Loucy (cell line): ENCODE data around the gene NQO2.

Source experiments
- H2AFZ ChIP-seq: fragments of 200-600 bp; sonication (generic); 2 replicates; pipeline ENCODE4 v1.6.0; 2016; ENCODE audit warnings: antibody characterized with exemption, mild to moderate bottlenecking, low read length, moderate library complexity
- H3F3A ChIP-seq: fragments of 200-600 bp; 2 replicates; pipeline ENCODE4 v1.6.0; 2016; ENCODE audit warnings: antibody characterized with exemption, low read depth, mild to moderate bottlenecking
- H3K27me3 ChIP-seq: fragments of 200-600 bp; sonication (generic); 2 replicates; pipeline ENCODE4 v1.6.1; 2014; ENCODE audit warnings: low read length, mild to moderate bottlenecking; ENCODE audit not compliant: insufficient read depth, poor library complexity, severe bottlenecking
- H3K36me3 ChIP-seq: fragments of 200-600 bp; sonication (generic); 2 replicates; pipeline ENCODE4 v1.6.1; 2016; ENCODE audit warnings: low read length; ENCODE audit not compliant: insufficient read depth
- H3K4me1 ChIP-seq: fragments of 200-600 bp; sonication (generic); 2 replicates; pipeline ENCODE4 v1.5.1; 2014; ENCODE audit warnings: low read length, mild to moderate bottlenecking; ENCODE audit not compliant: insufficient read depth, poor library complexity, severe bottlenecking
- H3K4me2 ChIP-seq: fragments of 200-600 bp; sonication (generic); 2 replicates; pipeline ENCODE4 v1.6.0; 2014; ENCODE audit warnings: antibody characterized with exemption, low read length, low read depth, mild to moderate bottlenecking; ENCODE audit not compliant: poor library complexity, severe bottlenecking
- H3K4me3 ChIP-seq: fragments of 200-600 bp; sonication (generic); 2 replicates; pipeline ENCODE4 v1.5.1; 2014; ENCODE audit warnings: low read length, mild to moderate bottlenecking, mixed read lengths; ENCODE audit not compliant: poor library complexity, severe bottlenecking
- H3K79me2 ChIP-seq: fragments of 200-600 bp; sonication (generic); 2 replicates; pipeline ENCODE4 v1.6.1; 2014; ENCODE audit warnings: low read length; ENCODE audit not compliant: insufficient read depth
- H3K9ac ChIP-seq: fragments of 200-600 bp; sonication (generic); 2 replicates; pipeline ENCODE4 v1.6.0; 2014; ENCODE audit warnings: mild to moderate bottlenecking, low read depth, low read length, moderate library complexity; ENCODE audit not compliant: poor library complexity, severe bottlenecking
- H3K9me2 ChIP-seq: fragments of 200-600 bp; sonication (generic); replicated peaks from 2 replicates; pipeline ENCODE4 v1.6.1; 2016; ENCODE audit warnings: low read depth, low read length, mixed read lengths
- H3K9me3 ChIP-seq: fragments of 200-600 bp; sonication (generic); 2 replicates; pipeline ENCODE4 v1.6.1; 2014; ENCODE audit warnings: mild to moderate bottlenecking, antibody characterized with exemption, low read length, low read depth; ENCODE audit not compliant: insufficient read depth
- H4K20me1 ChIP-seq: fragments of 200-600 bp; sonication (generic); 2 replicates; pipeline ENCODE4 v1.6.0; 2014; ENCODE audit warnings: antibody characterized with exemption, low read length, mild to moderate bottlenecking; ENCODE audit not compliant: insufficient read depth, poor library complexity, severe bottlenecking
- EZH2phosphoT487 ChIP-seq: fragments of 200-600 bp; IDR thresholded peaks from 2 replicates; pipeline ENCODE4 v1.6.1; 2018; ENCODE audit warnings: antibody characterized with exemption, mild to moderate bottlenecking, moderate library complexity, borderline replicate concordance
- TF ChIP-seq, protein P1 (sequence below): fragments of 200-600 bp; sonication (generic); conservative IDR thresholded peaks from 2 replicates; pipeline ENCODE4 v1.5.1; 2014; ENCODE audit warnings: mild to moderate bottlenecking, antibody characterized with exemption, low read length

Gene NQO2

DNA sequence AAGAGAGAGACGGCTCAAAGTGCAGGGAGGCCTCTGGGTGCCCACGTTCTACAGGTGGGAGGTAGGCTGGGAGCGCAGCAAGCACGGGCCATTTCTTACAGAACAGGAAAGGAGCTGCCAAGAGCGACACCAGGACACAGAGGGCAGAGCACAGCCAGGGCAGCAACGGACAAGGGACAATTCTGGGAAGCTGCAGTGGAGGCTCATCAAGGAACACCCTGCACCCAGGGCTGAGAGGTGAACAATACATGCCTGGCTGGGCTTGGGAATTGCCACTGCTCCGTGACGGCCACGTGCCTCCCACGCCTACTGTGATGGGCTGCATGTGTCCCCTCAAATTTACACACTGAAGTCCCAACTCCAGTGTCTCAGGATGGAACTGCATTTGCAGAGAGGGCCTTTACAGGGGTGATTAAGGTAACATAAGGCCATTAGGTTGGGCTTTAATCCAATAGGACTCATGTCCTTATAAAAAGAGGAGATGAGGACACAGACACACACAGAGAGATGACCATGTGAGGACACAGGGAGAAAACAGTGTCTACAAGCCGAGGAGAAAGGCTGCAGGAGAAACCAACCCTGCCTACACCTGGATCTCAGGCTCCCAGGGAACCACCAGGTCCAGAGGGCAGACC lies 41.9 kb upstream of the NQO2 start:
- Histone ChIP-seq H2AFZ (no peak overlapping the region), H3K4me3 (no peak overlapping the region), H4K20me1 (no peaks in the 10 kb centered on the region), H3K4me1 (no peaks in the 10 kb centered on the region), H3K9me2 (no peaks in the 10 kb centered on the region), H3K9me3 (no peaks in the 10 kb centered on the region), H3K79me2 (no peaks in the 10 kb centered on the region), H3F3A (no peaks in the 10 kb centered on the region), H3K9ac (no peak overlapping the region), H3K36me3 (no peaks in the 10 kb centered on the region), H3K4me2 (no peak overlapping the region), H3K27me3 (no peaks in the 10 kb centered on the region)
- TF ChIP-seq, protein P1, sequence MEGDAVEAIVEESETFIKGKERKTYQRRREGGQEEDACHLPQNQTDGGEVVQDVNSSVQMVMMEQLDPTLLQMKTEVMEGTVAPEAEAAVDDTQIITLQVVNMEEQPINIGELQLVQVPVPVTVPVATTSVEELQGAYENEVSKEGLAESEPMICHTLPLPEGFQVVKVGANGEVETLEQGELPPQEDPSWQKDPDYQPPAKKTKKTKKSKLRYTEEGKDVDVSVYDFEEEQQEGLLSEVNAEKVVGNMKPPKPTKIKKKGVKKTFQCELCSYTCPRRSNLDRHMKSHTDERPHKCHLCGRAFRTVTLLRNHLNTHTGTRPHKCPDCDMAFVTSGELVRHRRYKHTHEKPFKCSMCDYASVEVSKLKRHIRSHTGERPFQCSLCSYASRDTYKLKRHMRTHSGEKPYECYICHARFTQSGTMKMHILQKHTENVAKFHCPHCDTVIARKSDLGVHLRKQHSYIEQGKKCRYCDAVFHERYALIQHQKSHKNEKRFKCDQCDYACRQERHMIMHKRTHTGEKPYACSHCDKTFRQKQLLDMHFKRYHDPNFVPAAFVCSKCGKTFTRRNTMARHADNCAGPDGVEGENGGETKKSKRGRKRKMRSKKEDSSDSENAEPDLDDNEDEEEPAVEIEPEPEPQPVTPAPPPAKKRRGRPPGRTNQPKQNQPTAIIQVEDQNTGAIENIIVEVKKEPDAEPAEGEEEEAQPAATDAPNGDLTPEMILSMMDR: no peak
- TF ChIP-seq EZH2phosphoT487: no peak

DNA sequence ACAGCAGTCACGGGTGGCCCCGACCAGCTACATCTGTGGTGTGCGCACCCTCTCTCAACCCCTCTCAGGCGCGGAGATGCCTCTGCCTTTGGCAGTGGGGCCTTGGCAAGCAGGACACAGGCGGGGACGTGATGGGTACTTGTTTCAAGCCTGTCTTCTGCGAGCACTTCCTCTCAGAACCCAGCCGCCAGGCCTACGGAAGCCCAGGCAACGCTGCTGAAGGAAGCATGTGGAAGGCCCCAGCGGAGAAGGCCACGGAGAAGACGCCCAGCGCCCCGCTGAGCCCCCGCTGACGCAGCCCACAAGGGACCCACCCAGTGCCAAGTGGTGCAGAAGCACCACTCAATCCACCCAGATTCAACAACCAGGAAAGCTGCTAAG lies 41.4 kb upstream of the NQO2 start:
- Histone ChIP-seq H3K9me3 (no peaks in the 10 kb centered on the region), H3K27me3 (no peaks in the 10 kb centered on the region), H3K9me2 (no peaks in the 10 kb centered on the region), H3K4me1 (no peaks in the 10 kb centered on the region), H3K79me2 (no peaks in the 10 kb centered on the region), H3K36me3 (no peaks in the 10 kb centered on the region), H3K9ac (no peak overlapping the region), H3K4me2 (no peak overlapping the region), H2AFZ (no peak overlapping the region), H4K20me1 (no peaks in the 10 kb centered on the region), H3K4me3 (no peak overlapping the region), H3F3A (no peaks in the 10 kb centered on the region)
- TF ChIP-seq, protein P1: no peak

DNA sequence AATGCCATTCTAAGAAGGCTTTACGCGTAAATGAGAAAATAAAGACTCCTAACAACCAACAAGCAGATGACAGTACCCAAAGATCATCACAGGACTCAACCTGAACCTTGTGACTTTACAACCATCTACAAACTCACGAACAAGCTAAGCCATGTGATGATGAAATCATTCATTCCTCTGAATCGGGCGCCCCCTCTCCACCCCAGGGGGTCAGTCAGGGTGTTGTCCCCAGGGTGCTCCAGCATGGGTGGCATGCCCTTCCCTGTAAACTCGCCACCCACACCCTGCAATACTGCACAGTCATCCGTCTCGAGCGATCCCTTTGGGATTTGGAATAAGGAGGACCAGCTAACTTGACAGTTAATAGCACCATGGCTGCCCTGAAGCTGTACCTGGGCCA lies 40.9 kb upstream of the NQO2 start:
- Histone ChIP-seq H3K36me3 (no peaks in the 10 kb centered on the region), H4K20me1 (no peaks in the 10 kb centered on the region), H3K9ac (no peak overlapping the region), H3K79me2 (no peaks in the 10 kb centered on the region), H3K4me3 (no peak overlapping the region), H3F3A (no peaks in the 10 kb centered on the region), H3K27me3 (no peaks in the 10 kb centered on the region), H3K4me1 (no peaks in the 10 kb centered on the region), H2AFZ (no peak overlapping the region), H3K9me3 (no peaks in the 10 kb centered on the region), H3K9me2 (no peaks in the 10 kb centered on the region), H3K4me2 (no peak overlapping the region)
- TF ChIP-seq, protein P1: no peak
- TF ChIP-seq EZH2phosphoT487: no peak
